ENCODE results near the gene CD180. TPM values are rescaled to one million over a fixed set of nuclear protein-coding genes. Genes with fewer than 3 reads are reported as not detected.

Gene CD180
- total RNA-seq, 1 experiment from 2014 or later: not detected

DNA sequence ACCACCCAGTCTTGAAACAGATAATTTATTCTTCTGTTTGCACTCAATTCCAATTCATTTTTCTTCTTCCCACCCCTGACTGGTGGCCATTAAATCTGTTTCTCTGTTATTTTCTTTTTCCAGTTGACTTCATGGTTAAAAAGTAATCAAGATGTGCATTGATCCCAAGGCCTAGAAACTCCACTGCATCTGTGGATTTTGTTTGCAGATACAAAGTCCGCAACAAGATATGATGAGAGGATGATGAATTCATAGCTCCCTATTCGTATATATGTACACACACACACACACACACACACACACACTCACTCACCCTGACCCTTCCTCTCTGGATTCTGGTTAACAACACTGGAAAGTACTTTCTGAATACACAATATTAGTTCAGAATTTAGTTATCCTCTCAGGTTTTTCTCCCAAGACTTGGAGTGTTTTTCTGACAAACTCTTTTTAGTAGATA lies 52.4 kb downstream of the CD180 start:
- Histone ChIP-seq H3K4me2 (ENCODE audit: low read length) (no peak overlapping the region), H3K4me1 (ENCODE audit: control insufficient read depth in 1 of 2, insufficient read depth in 2 of 2, low read length in 2 of 2) (no peaks in the 10 kb centered on the region), H3K79me2 (ENCODE audit: insufficient read depth, low read length) (no peaks in the 10 kb centered on the region), H3K4me3 (replicated peaks in 1 of 2; ENCODE audit: low read depth in 1 of 2, low read length in 2 of 2) (no peak overlapping the region), H4K20me1 (ENCODE audit: insufficient read depth) (no peaks in the 10 kb centered on the region), H3K36me3 (ENCODE audit: control insufficient read depth in 1 of 2, insufficient read depth in 2 of 2, low read length in 2 of 2) (no peaks in the 10 kb centered on the region), H3K9ac (ENCODE audit: low read length) (no peak overlapping the region), H3K27me3 (ENCODE audit: insufficient read depth, low read length) (peaks cover 10% of the 10 kb centered on the region; the same call in 1 of the 2 replicates), H3K27ac (ENCODE audit: low read depth, low read length) (no peak overlapping the region), H2AFZ (ENCODE audit: low read depth, low read length, poor library complexity, severe bottlenecking) (no peak overlapping the region), H3K9me3 (ENCODE audit: control insufficient read depth in 1 of 2, insufficient read depth in 1 of 2, low read depth in 1 of 2, low read length in 2 of 2) (no peaks in the 10 kb centered on the region), H3K9me2 (ENCODE audit: insufficient read depth) (no peaks in the 10 kb centered on the region)
- intact Hi-C loops (cut with micrococcal nuclease): no loop called here
- POLR2A ChIA-PET: no interaction called here
- BruUV-seq (replicated peaks): no TSS peak
- TF ChIP-seq, protein P1, sequence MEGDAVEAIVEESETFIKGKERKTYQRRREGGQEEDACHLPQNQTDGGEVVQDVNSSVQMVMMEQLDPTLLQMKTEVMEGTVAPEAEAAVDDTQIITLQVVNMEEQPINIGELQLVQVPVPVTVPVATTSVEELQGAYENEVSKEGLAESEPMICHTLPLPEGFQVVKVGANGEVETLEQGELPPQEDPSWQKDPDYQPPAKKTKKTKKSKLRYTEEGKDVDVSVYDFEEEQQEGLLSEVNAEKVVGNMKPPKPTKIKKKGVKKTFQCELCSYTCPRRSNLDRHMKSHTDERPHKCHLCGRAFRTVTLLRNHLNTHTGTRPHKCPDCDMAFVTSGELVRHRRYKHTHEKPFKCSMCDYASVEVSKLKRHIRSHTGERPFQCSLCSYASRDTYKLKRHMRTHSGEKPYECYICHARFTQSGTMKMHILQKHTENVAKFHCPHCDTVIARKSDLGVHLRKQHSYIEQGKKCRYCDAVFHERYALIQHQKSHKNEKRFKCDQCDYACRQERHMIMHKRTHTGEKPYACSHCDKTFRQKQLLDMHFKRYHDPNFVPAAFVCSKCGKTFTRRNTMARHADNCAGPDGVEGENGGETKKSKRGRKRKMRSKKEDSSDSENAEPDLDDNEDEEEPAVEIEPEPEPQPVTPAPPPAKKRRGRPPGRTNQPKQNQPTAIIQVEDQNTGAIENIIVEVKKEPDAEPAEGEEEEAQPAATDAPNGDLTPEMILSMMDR (IDR thresholded peaks at IDR 0.05 in 2 of 3, conservative IDR thresholded peaks at IDR 0.05 in 1 of 3; ENCODE audit: borderline replicate concordance in 1 of 3, insufficient read depth in 1 of 3, low read depth in 2 of 3, low read length in 2 of 3): no peak
- TF ChIP-seq, protein P2, sequence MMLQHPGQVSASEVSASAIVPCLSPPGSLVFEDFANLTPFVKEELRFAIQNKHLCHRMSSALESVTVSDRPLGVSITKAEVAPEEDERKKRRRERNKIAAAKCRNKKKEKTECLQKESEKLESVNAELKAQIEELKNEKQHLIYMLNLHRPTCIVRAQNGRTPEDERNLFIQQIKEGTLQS (IDR thresholded peaks at IDR 0.05): no peak
- no peak for TF ChIP-seq EGR1 (IDR thresholded peaks at IDR 0.05; ENCODE audit: low read depth)
- TF ChIP-seq EZH2 (IDR thresholded peaks at IDR 0.05): no peak
- TF ChIP-seq, protein P3, sequence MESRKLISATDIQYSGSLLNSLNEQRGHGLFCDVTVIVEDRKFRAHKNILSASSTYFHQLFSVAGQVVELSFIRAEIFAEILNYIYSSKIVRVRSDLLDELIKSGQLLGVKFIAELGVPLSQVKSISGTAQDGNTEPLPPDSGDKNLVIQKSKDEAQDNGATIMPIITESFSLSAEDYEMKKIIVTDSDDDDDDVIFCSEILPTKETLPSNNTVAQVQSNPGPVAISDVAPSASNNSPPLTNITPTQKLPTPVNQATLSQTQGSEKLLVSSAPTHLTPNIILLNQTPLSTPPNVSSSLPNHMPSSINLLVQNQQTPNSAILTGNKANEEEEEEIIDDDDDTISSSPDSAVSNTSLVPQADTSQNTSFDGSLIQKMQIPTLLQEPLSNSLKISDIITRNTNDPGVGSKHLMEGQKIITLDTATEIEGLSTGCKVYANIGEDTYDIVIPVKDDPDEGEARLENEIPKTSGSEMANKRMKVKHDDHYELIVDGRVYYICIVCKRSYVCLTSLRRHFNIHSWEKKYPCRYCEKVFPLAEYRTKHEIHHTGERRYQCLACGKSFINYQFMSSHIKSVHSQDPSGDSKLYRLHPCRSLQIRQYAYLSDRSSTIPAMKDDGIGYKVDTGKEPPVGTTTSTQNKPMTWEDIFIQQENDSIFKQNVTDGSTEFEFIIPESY (IDR thresholded peaks at IDR 0.05; ENCODE audit: extremely low read depth, insufficient replicate concordance, low read length): no peak
- no peak for TF ChIP-seq EZH2phosphoT487 (IDR thresholded peaks at IDR 0.05; ENCODE audit: borderline replicate concordance)
- TF ChIP-seq, protein P4, sequence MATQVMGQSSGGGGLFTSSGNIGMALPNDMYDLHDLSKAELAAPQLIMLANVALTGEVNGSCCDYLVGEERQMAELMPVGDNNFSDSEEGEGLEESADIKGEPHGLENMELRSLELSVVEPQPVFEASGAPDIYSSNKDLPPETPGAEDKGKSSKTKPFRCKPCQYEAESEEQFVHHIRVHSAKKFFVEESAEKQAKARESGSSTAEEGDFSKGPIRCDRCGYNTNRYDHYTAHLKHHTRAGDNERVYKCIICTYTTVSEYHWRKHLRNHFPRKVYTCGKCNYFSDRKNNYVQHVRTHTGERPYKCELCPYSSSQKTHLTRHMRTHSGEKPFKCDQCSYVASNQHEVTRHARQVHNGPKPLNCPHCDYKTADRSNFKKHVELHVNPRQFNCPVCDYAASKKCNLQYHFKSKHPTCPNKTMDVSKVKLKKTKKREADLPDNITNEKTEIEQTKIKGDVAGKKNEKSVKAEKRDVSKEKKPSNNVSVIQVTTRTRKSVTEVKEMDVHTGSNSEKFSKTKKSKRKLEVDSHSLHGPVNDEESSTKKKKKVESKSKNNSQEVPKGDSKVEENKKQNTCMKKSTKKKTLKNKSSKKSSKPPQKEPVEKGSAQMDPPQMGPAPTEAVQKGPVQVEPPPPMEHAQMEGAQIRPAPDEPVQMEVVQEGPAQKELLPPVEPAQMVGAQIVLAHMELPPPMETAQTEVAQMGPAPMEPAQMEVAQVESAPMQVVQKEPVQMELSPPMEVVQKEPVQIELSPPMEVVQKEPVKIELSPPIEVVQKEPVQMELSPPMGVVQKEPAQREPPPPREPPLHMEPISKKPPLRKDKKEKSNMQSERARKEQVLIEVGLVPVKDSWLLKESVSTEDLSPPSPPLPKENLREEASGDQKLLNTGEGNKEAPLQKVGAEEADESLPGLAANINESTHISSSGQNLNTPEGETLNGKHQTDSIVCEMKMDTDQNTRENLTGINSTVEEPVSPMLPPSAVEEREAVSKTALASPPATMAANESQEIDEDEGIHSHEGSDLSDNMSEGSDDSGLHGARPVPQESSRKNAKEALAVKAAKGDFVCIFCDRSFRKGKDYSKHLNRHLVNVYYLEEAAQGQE (IDR thresholded peaks at IDR 0.05; ENCODE audit: low read depth): no peak
- TF ChIP-seq POLR2AphosphoS5 (IDR thresholded peaks at IDR 0.05; ENCODE audit: low read depth, low read length): no peak
- no peak for TF ChIP-seq SP1 (IDR thresholded peaks at IDR 0.05; ENCODE audit: low read depth)
- TF ChIP-seq ZFX (IDR thresholded peaks at IDR 0.05): no peak
- TF ChIP-seq CBX3 (IDR thresholded peaks at IDR 0.05; ENCODE audit: low read depth): no peak
- ATAC-seq (no peak), DNase-seq (ENCODE audit: low read depth, low spot score) (no peak)
- RAD21 ChIA-PET (ENCODE audit: low non-redundant PET in 1 of 2, low total read pairs in 2 of 2, uncharacterized antibody in 2 of 2, unreplicated experiment in 2 of 2): no interaction called here
- CTCF ChIA-PET: no interaction called here

Data from HCT116 (cell line).